Liver (tissue), 9 donors: ENCODE results near the gene DGCR6L. TPM values are rescaled to one million over a fixed set of nuclear protein-coding genes. Genes with fewer than 3 reads are reported as not detected.

Experiments used
- DNase-seq: peaks from one replicate; pipeline ENCODE4 v3.0.0-alpha.2; 2017; ENCODE audit warnings: low spot score
- H3K27ac ChIP-seq, 2 donors: one replicate each; pipeline ENCODE4 v1.7.0; 2013; ENCODE audit warnings: inconsistent platforms in 2 of 2, low read length in 2 of 2, control low read depth in 1 of 2, low read depth in 1 of 2, mild to moderate bottlenecking in 1 of 2
- H3K27me3 ChIP-seq, 4 donors: one replicate each; pipeline versions ENCODE4 v1.6.1 to v1.7.0; 2013; ENCODE audit warnings: low read length in 3 of 4, inconsistent platforms in 1 of 4, mild to moderate bottlenecking in 1 of 4, moderate library complexity in 1 of 4; ENCODE audit not compliant: control insufficient read depth in 4 of 4, insufficient read depth in 4 of 4
- H3K36me3 ChIP-seq, 4 donors: one replicate each; pipeline versions ENCODE4 v1.6.1 to v1.7.0; 2013; ENCODE audit warnings: low read length in 3 of 4, mild to moderate bottlenecking in 3 of 4, low read depth in 1 of 4, moderate library complexity in 1 of 4; ENCODE audit not compliant: control insufficient read depth in 4 of 4, insufficient read depth in 3 of 4
- H3K4me1 ChIP-seq, 4 donors: one replicate each; pipeline versions ENCODE4 v1.6.1 to v1.7.0; 2013; ENCODE audit warnings: low read length in 3 of 4, mild to moderate bottlenecking in 3 of 4, moderate library complexity in 1 of 4; ENCODE audit not compliant: control insufficient read depth in 4 of 4, insufficient read depth in 4 of 4
- H3K4me3 ChIP-seq, 3 donors: one replicate each; pipeline versions ENCODE4 v1.6.1 to v1.7.0; 2013; ENCODE audit warnings: low read length in 3 of 3, control low read depth in 1 of 3, low read depth in 1 of 3, mild to moderate bottlenecking in 1 of 3
- H3K9ac ChIP-seq, 2 donors: one replicate each; pipeline ENCODE4 v1.7.0; 2013; ENCODE audit warnings: low read length in 2 of 2, mild to moderate bottlenecking in 2 of 2, moderate library complexity in 2 of 2, control low read depth in 1 of 2, low read depth in 1 of 2
- H3K9me3 ChIP-seq, 4 donors: one replicate each; pipeline versions ENCODE4 v1.6.1 to v1.7.0; 2013; ENCODE audit warnings: low read length in 3 of 4; ENCODE audit not compliant: control insufficient read depth in 4 of 4
- ATF3 ChIP-seq: IDR thresholded peaks from 2 replicates; pipeline ENCODE4 v1.6.1; 2016; ENCODE audit warnings: antibody characterized with exemption
- CTCF ChIP-seq: fragments of 150-350 bp; IDR thresholded peaks from 2 replicates; pipeline ENCODE4 v1.5.1; 2017; ENCODE audit warnings: improper control_type of control experiment, low read depth, low read length; ENCODE audit not compliant: missing input control
- EGR1 ChIP-seq, 2 donors: IDR thresholded peaks; 2 replicates each; pipeline ENCODE4 v1.6.1; 2016 to 2018; ENCODE audit warnings: antibody characterized with exemption in 2 of 2, low read depth in 2 of 2
- FOXA1 ChIP-seq: IDR thresholded peaks from 2 replicates; pipeline ENCODE4 v1.6.1; 2016; ENCODE audit warnings: antibody characterized with exemption
- FOXA2 ChIP-seq: IDR thresholded peaks from 2 replicates; pipeline ENCODE4 v1.6.1; 2016; ENCODE audit warnings: antibody characterized with exemption
- GABPA ChIP-seq, 2 donors: IDR thresholded peaks in 1 of 2; conservative IDR thresholded peaks in 1 of 2; 2 replicates each; pipeline ENCODE4 v1.6.1; 2016; ENCODE audit warnings: antibody characterized with exemption in 2 of 2, mild to moderate bottlenecking in 1 of 2, moderate library complexity in 1 of 2
- HNF4A ChIP-seq, 2 donors: conservative IDR thresholded peaks; 2 replicates each; pipeline ENCODE4 v1.6.1; 2016; ENCODE audit warnings: antibody characterized with exemption in 2 of 2, mild to moderate bottlenecking in 2 of 2
- HNF4G ChIP-seq: IDR thresholded peaks from 2 replicates; pipeline ENCODE4 v1.6.1; 2016; ENCODE audit warnings: antibody characterized with exemption
- JUND ChIP-seq, 2 donors: IDR thresholded peaks; 2 replicates each; pipeline ENCODE4 v1.6.1; 2016; ENCODE audit warnings: antibody characterized with exemption in 2 of 2
- MAX ChIP-seq: IDR thresholded peaks from 2 replicates; pipeline ENCODE4 v1.6.1; 2016; ENCODE audit warnings: antibody characterized with exemption
- NR2F2 ChIP-seq: IDR thresholded peaks from 2 replicates; pipeline ENCODE4 v1.6.1; 2016; ENCODE audit warnings: antibody characterized with exemption
- RAD21 ChIP-seq, 2 donors: IDR thresholded peaks; 2 replicates each; pipeline ENCODE4 v1.6.1; 2016; ENCODE audit warnings: antibody characterized with exemption in 2 of 2, mild to moderate bottlenecking in 2 of 2
- REST ChIP-seq: IDR thresholded peaks from 2 replicates; pipeline ENCODE4 v1.6.1; 2016; ENCODE audit warnings: antibody characterized with exemption, mild to moderate bottlenecking
- RXRA ChIP-seq, 2 donors: IDR thresholded peaks; 2 replicates each; pipeline ENCODE4 v1.6.1; 2017 to 2018; ENCODE audit warnings: antibody characterized with exemption in 2 of 2, mild to moderate bottlenecking in 1 of 2
- SP1 ChIP-seq: IDR thresholded peaks from 2 replicates; pipeline ENCODE4 v1.6.1; 2018; ENCODE audit warnings: antibody characterized with exemption, mild to moderate bottlenecking
- TAF1 ChIP-seq: conservative IDR thresholded peaks from 2 replicates; pipeline ENCODE4 v1.6.1; 2016; ENCODE audit warnings: antibody characterized with exemption, mild to moderate bottlenecking
- YY1 ChIP-seq: IDR thresholded peaks from 2 replicates; pipeline ENCODE4 v1.6.1; 2016; ENCODE audit warnings: antibody characterized with exemption, mild to moderate bottlenecking
- ZBTB33 ChIP-seq: IDR thresholded peaks from 2 replicates; pipeline ENCODE4 v1.6.1; 2016; ENCODE audit warnings: antibody characterized with exemption
- WGBS: extraction: QIAGEN DNeasy Blood & Tissue Kit; methylation state at CpG from one replicate; pipeline ENCODE4 v1.1.7; 2013; 5-methylcytosine and 5-hydroxymethylcytosine counted together
- polyA plus RNA-seq, 2 donors: library from polyadenylated mRNA; stranded (reverse) in 1 of 2; unstranded in 1 of 2; fragments of 200-250 nt in 1 of 2; fragments of >200 nt in 1 of 2; fragmentation: Nextera tagmentation in 1 of 2; extraction: Ambion mirVana in 1 of 2; gene quantifications; one replicate each; pipeline versions ENCODE4 v1.2.1 to v1.2.3, GENCODE V29; 2013 to 2015
- total RNA-seq, 2 donors: library from RNA; depleted of rRNA; stranded (reverse); fragments of >200 nt; gene quantifications; one replicate each; pipeline ENCODE4 v1.2.3, GENCODE V29; 2014
- donor health status: healthy.
- donor health status: healthy.
- donor health status: healthy.
- donor health status: healthy.
- donor health status: healthy.

The DGCR6L gene
- total and polyA plus RNA-seq, 4 donors: 40.7 to 105 (median 73.5) TPM

- Histone ChIP-seq H3K36me3 (no peaks in the 10 kb centered on the region), H3K27ac (no peak overlapping the region)
Observed at GRCh38 chr22:20272174-20272573, 47.7 kb downstream of the DGCR6L start.

GRCh38 chr22:20271114-20271994, 48.5 kb downstream of the DGCR6L start:
- Histone ChIP-seq H3K27me3 (no peaks in the 10 kb centered on the region), H3K36me3 (no peaks in the 10 kb centered on the region), H3K4me1 (peaks cover 4 to 18% (median 12%) of the 10 kb centered on the region in 4 donors), H3K9me3 (no peaks in the 10 kb centered on the region), H3K4me3 (no peak overlapping the region), H3K9ac (no peak overlapping the region), H3K27ac (no peak overlapping the region)
- WGBS: 94% methylated on average over 14 of the region's 14 CpGs
- no peak for TF ChIP-seq ZBTB33
- no peak for TF ChIP-seq RXRA (IDR thresholded peaks at IDR 0.05)
- TF ChIP-seq HNF4G: no peak
- no peak for TF ChIP-seq TAF1
- no peak for TF ChIP-seq REST
- no peak for TF ChIP-seq FOXA2
- no peak for TF ChIP-seq JUND (IDR thresholded peaks at IDR 0.05)
- no peak for TF ChIP-seq MAX
- TF ChIP-seq FOXA1: no peak
- TF ChIP-seq GABPA (IDR thresholded peaks at IDR 0.05 in 1 of 2, conservative IDR thresholded peaks at IDR 0.05 in 1 of 2): no peak
- no peak for TF ChIP-seq SP1
- DNase-seq: no peak

More at GRCh38 chr22:20272174-20272573, 47.7 kb downstream of the DGCR6L start:
- WGBS: 97% methylated on average over 9 of the region's 9 CpGs
- Histone ChIP-seq H3K9me3 (no peaks in the 10 kb centered on the region), H3K9ac (no peak overlapping the region), H3K4me1 (peaks cover 2 to 9% (median 6%) of the 10 kb centered on the region in 4 donors), H3K4me3 (no peak overlapping the region), H3K27me3 (no peaks in the 10 kb centered on the region)
- no peak for DNase-seq
- TF ChIP-seq RXRA (IDR thresholded peaks at IDR 0.05): no peak
- TF ChIP-seq YY1: no peak
- TF ChIP-seq MAX: no peak
- TF ChIP-seq HNF4A (conservative IDR thresholded peaks at IDR 0.05): no peak
- no peak for TF ChIP-seq TAF1
- TF ChIP-seq NR2F2: no peak
- no peak for TF ChIP-seq ATF3
- TF ChIP-seq CTCF: no peak
- TF ChIP-seq JUND (IDR thresholded peaks at IDR 0.05): no peak
- no peak for TF ChIP-seq RAD21 (IDR thresholded peaks at IDR 0.05)
- TF ChIP-seq EGR1 (IDR thresholded peaks at IDR 0.05; ENCODE audit: low read depth in 2 of 2): no peak
- no peak for TF ChIP-seq SP1
